ENCODE results near the gene PRRC2A. TPM values are rescaled to one million over a fixed set of nuclear protein-coding genes. Genes with fewer than 3 reads are reported as not detected.
A peak's percentile ranks its signal among the peaks of the same experiment; 100 is the strongest.

The PRRC2A gene
- total RNA-seq, 1 experiment from 2014 or later: 383 TPM

- H2BK15ac ChIP-seq (ENCODE audit: low read depth, low read length): no peak overlapping the region
- peak overlapping the region; percentile 66 for H3K4me2 ChIP-seq (ENCODE audit: insufficient read depth, insufficient read length, low read length)
- H3K27ac ChIP-seq (ENCODE audit: insufficient read length, low read depth, low read length): peak overlapping the region; percentile 84
- no peaks in the 10 kb centered on the region for H3K9me3 Mint-ChIP-seq
- peaks cover 35 to 55% (median 48%) of the 10 kb centered on the region in 3 experiments for H3K36me3 Mint-ChIP-seq (ENCODE audit: insufficient read depth in 1 of 3, low read depth in 3 of 3)
- H3K18ac ChIP-seq (ENCODE audit: insufficient read length, low read depth, low read length): peak overlapping the region; percentile 87
- H2BK12ac ChIP-seq (ENCODE audit: insufficient read length, low read depth, low read length): no peak overlapping the region
- peaks cover 11% of the 10 kb centered on the region for H3K23me2 ChIP-seq (ENCODE audit: insufficient read length, low read depth, low read length, poor library complexity, severe bottlenecking)
- no peak overlapping the region for H3K56ac ChIP-seq (ENCODE audit: insufficient read length, low read depth, low read length)
- peak overlapping the region; percentile 94 to 100 (median 100) for H3K27ac Mint-ChIP-seq
- H4K8ac ChIP-seq (replicated peaks; ENCODE audit: insufficient read length, low read depth, low read length): no peak overlapping the region
- H2BK5ac ChIP-seq (ENCODE audit: insufficient read length, low read length): no peak overlapping the region
- no peak overlapping the region for H4K91ac ChIP-seq (ENCODE audit: insufficient read length, low read depth, low read length)
- H2AK5ac ChIP-seq (ENCODE audit: insufficient read length, low read length): no peak overlapping the region
- no CpG with 5 or more reads among the region's 29 CpGs for WGBS (ENCODE audit: extremely low coverage, insufficient read length, low lambda C conversion rate)
- peaks cover 8 to 20% of the 10 kb centered on the region in 2 experiments for H3K4me1 Mint-ChIP-seq
- no peaks in the 10 kb centered on the region for H4K20me1 ChIP-seq (ENCODE audit: control insufficient read depth, insufficient read depth, insufficient read length)
- H3K23ac ChIP-seq (ENCODE audit: insufficient read length, low read depth, low read length): no peak overlapping the region
- no peaks in the 10 kb centered on the region for H3K4me1 ChIP-seq (ENCODE audit: insufficient read depth, low read length)
- H3K79me2 ChIP-seq (ENCODE audit: insufficient read depth, low read length): peaks cover 9% of the 10 kb centered on the region; the same call in 1 of the 2 replicates
- peak overlapping the region; percentile 83 to 95 for H3K4me3 Mint-ChIP-seq
- H3K9ac ChIP-seq (ENCODE audit: extremely low read depth, insufficient read length, low read length): peak overlapping the region; percentile 45
- TF ChIP-seq CTCF (conservative IDR thresholded peaks at IDR 0.05): no peak
- no peak overlapping the region for H3K4ac ChIP-seq (ENCODE audit: low read depth, low read length)
- H2BK20ac ChIP-seq (ENCODE audit: low read depth, low read length, poor library complexity, severe bottlenecking): no peak overlapping the region
- no peaks in the 10 kb centered on the region for H3K27me3 Mint-ChIP-seq (ENCODE audit: low read depth)
- H2BK120ac ChIP-seq (ENCODE audit: low read depth, low read length, poor library complexity, severe bottlenecking): no peak overlapping the region
- peak overlapping the region; percentile 82 for H3K14ac ChIP-seq (ENCODE audit: insufficient read depth, low read length)
- no peak overlapping the region for H4K5ac ChIP-seq (ENCODE audit: insufficient read length, low read depth, low read length)
- H3K9me3 ChIP-seq (ENCODE audit: control insufficient read depth, low read depth, low read length): no peaks in the 10 kb centered on the region
- H3K79me1 ChIP-seq (ENCODE audit: insufficient read depth, low read depth, low read length, poor library complexity, severe bottlenecking): peaks cover 7% of the 10 kb centered on the region
- H3K27me3 ChIP-seq (ENCODE audit: insufficient read depth, low read length): no peaks in the 10 kb centered on the region
- peak; percentile 89 for DNase-seq
- no peak overlapping the region for H3T11ph ChIP-seq (ENCODE audit: low read length)
- H2AFZ ChIP-seq (ENCODE audit: low read length): no peak overlapping the region
Observed at GRCh38 chr6:31651602-31652191, 31.2 kb downstream of the PRRC2A start.

Data from H9 (cell line).